ENCODE measurements around the gene MFSD2B.

GRCh38 chr2:24052951-24053350 is 43.1 kb downstream of the MFSD2B start:
- no peak for TF ChIP-seq EZH2 (IDR thresholded peaks at IDR 0.05; ENCODE audit: low read length)
- TF ChIP-seq CTCF (optimal IDR thresholded peaks at IDR 0.05 in 1 of 3, IDR thresholded peaks at IDR 0.05 in 1 of 3, conservative IDR thresholded peaks at IDR 0.05 in 1 of 3; ENCODE audit: extremely low read depth in 1 of 3, insufficient read depth in 2 of 3, low read length in 3 of 3), result no peak

All from keratinocyte (primary cell).